ENCODE data around the gene PNPLA6.

Gene PNPLA6

GRCh38 chr19:7596211-7596937, 60.9 kb downstream of the PNPLA6 start:
- no peak overlapping the region for H3K4me3 ChIP-seq (ENCODE audit: low read depth, low read length)

GRCh38 chr19:7597689-7598088, 62.2 kb downstream of the PNPLA6 start:
- no peak for TF ChIP-seq CTCF (IDR thresholded peaks at IDR 0.05; ENCODE audit: low read depth, low read length)
- no peak overlapping the region for H3K4me3 ChIP-seq (ENCODE audit: low read depth, low read length)

More at GRCh38 chr19:7596211-7596937, 60.9 kb downstream of the PNPLA6 start:
- TF ChIP-seq CTCF (IDR thresholded peaks at IDR 0.05; ENCODE audit: low read depth, low read length): no peak

GRCh38 chr19:7598180-7598579, 62.7 kb downstream of the PNPLA6 start:
- no peak overlapping the region for H3K4me3 ChIP-seq (ENCODE audit: low read depth, low read length)
- TF ChIP-seq CTCF (IDR thresholded peaks at IDR 0.05; ENCODE audit: low read depth, low read length): no peak

- TF ChIP-seq CTCF (IDR thresholded peaks at IDR 0.05; ENCODE audit: low read depth, low read length): no peak
Measured at GRCh38 chr19:7600721-7601120, 65.2 kb downstream of the PNPLA6 start.

GRCh38 chr19:7602240-7602934, 66.9 kb downstream of the PNPLA6 start:
- TF ChIP-seq CTCF (IDR thresholded peaks at IDR 0.05; ENCODE audit: low read depth, low read length): no peak
- H3K4me3 ChIP-seq (ENCODE audit: low read depth, low read length): no peak overlapping the region

More at GRCh38 chr19:7600721-7601120, 65.2 kb downstream of the PNPLA6 start:
- H3K4me3 ChIP-seq (ENCODE audit: low read depth, low read length): no peak overlapping the region

- no peak for TF ChIP-seq CTCF (IDR thresholded peaks at IDR 0.05; ENCODE audit: low read depth, low read length)
Measured at GRCh38 chr19:7602935-7603497, 67.5 kb downstream of the PNPLA6 start.

GRCh38 chr19:7603919-7604318, 68.4 kb downstream of the PNPLA6 start:
- no peak for TF ChIP-seq CTCF (IDR thresholded peaks at IDR 0.05; ENCODE audit: low read depth, low read length)
- H3K4me3 ChIP-seq (ENCODE audit: low read depth, low read length): no peak overlapping the region

More at GRCh38 chr19:7602935-7603497, 67.5 kb downstream of the PNPLA6 start:
- H3K4me3 ChIP-seq (ENCODE audit: low read depth, low read length): no peak overlapping the region
